GM04503 (cell line): ENCODE results near the gene RWDD2A.
"Not testable (repeated sequence)": the region's sequence is repeated elsewhere in the genome, so short reads cannot be mapped to it uniquely, and the experiment has no call there.

Experiments used
- DNase-seq: peaks from one replicate; pipeline ENCODE4 v3.0.0-alpha.2; 2012; ENCODE audit warnings: low read depth

RWDD2A gene

GRCh38 chr6:83192871-83193746 is at the start of gene RWDD2A, which contains the start of gene PGM3:
RWDD2A (plus strand) TSS chr6:83193357; CDS start chr6:83194452, 1,095 bp downstream.
PGM3 (minus strand) TSS chr6:83193265; CDS start chr6:83191012, 2,253 bp downstream.
- no peak for DNase-seq

- DNase-seq = no peak
Measured at GRCh38 chr6:83151114-83151513, 42.0 kb upstream of the RWDD2A start.

DNA sequence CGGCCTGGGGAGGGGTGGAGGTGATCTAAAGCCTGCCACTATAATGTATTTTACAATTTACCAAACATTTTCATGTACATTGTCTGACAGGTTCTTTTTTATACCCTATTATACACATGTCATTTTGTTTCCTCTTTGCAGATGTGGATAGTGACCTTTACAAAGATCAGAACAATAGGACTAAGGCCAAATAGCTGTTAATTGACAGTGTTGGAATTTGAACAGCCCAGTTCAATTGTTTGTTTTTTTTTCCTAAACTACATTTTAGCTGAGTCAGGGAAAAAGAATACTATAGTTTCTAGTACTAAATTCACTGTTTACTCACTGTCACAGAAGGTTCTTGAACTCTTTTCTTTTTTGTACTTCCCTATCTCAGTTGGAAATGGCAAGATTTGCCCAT is 40.2 kb upstream of the RWDD2A start:
- no peak for DNase-seq

DNA sequence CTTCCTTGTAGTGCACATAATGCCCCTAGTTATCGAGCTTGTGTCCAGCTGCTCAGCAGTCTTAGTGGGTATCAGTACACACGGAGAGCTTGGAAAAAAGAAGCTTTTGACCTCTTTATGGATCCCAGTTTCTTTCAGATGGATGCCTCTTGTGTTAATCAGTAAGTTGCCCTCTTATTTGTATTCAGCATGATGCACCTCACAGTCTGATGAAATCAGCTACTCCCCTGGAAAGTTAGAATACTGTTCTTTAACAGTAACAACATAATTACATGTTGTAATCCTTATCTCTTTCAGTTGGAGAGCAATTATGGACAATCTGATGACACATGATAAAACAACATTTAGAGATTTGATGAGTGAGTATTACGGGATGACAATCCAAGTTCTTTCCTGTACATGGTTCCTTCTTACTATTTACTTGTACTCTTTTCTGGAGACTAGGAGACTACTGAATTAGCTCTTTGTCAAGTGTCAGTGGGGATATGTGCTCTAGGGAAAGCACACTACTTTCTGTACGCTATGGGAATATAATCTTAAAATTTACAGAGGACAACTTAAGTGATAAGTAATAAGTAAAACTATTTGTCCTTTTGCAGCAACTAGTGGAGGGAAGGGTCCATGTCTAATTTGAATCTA is 39.2 kb upstream of the RWDD2A start:
- no peak for DNase-seq

DNA sequence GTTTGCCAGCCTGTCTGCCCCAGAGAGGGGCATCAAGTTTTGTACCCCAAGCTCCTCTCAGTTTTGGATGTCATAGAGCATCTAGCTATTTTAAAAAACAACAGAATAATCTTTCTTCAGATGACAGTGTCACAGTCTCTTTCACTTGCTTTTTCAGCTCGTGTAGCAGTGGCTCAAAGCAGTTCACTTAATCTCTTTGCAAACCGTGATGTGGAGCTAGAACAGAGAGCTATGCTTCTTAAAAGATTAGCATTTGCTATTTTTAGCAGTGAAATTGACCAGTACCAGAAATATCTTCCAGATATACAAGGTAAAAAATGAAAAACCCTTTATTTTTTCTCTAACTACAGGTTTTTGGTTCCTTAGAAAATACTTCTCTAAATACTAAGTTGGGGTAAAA is 37.4 kb upstream of the RWDD2A start:
- DNase-seq = no peak

- DNase-seq = no peak
Measured at GRCh38 chr6:83160167-83160566, 33.0 kb upstream of the RWDD2A start.

- DNase-seq = no peak
Measured at GRCh38 chr6:83167726-83168278, 25.4 kb upstream of the RWDD2A start.

- no peak for DNase-seq
Measured at GRCh38 chr6:83168556-83168955, 24.6 kb upstream of the RWDD2A start.

DNA sequence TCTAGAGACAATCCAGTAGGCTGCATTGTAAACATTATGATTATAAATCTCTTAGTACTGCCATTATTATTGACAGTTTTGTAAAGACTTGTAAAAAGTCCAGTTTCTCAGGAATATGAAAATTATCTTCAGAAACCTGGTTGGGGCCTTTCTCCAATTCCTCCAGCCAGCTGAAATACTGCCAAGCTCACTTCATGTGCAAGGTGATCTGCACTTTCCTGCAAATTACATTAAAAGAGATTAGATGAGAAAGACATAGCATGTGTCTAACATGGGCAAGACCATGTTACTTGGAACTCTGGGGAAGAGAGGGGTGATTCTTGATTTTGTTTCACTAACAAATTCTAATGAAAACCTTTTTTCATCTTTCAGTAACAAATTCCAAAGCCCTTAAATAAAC is 24.1 kb upstream of the RWDD2A start:
- no peak for DNase-seq

- no peak for DNase-seq
Measured at GRCh38 chr6:83169511-83169910, 23.6 kb upstream of the RWDD2A start.

DNA sequence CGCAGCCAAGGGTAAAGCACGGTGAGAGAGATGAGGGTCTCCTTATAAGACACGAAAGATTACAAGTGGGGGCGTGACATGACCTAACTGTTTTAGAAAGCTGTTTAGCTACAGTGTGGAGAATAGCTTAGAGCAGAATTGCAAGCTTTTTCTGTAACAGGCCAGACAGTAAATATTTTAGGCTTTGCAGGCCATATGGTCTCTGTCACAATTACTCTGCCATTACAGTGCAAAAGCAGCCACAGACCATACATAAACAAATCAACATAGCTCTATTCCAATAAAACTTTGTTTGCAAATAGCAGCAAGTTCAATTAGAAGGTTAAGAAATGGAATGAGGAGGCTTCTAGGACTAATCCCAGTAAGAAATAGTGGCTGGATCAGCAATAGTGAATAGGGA is 16.9 kb upstream of the RWDD2A start:
- DNase-seq = no peak

- no peak for DNase-seq
Measured at GRCh38 chr6:83180426-83180950, 12.7 kb upstream of the RWDD2A start.

- DNase-seq = no peak
Measured at GRCh38 chr6:83182114-83182513, 11.0 kb upstream of the RWDD2A start.

GRCh38 chr6:83183082-83183828 is 9.9 kb upstream of the RWDD2A start:
- DNase-seq = peak; percentile 89

DNA sequence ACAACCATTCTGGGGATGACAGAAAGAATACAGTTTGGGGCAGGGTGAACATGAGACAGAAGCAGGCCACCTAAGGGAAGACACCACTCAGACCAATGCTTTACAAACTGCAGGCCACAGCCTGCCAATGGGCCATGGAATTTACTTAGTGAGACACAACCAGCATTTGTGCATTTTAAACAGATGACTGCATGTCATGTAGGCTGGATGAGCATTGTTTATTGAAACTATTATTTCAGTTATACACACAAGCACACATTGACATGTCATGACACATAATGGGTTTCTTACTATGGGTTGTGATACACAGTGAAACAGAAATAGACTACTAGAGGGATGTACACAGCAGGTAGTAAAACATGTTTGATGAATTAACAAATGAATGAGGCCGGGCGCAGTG is 8.1 kb upstream of the RWDD2A start:
- no peak for DNase-seq

GRCh38 chr6:83188501-83188900 is 4.7 kb upstream of the RWDD2A start:
- no peak for DNase-seq

- DNase-seq = no peak
Measured at GRCh38 chr6:83190626-83191025, 2.5 kb upstream of the RWDD2A start.

GRCh38 chr6:83191974-83192373 is 1.2 kb upstream of the RWDD2A start:
- not testable (repeated sequence) for DNase-seq

- no peak for DNase-seq
Measured at GRCh38 chr6:83192456-83192855, 701 bp upstream of the RWDD2A start.

GRCh38 chr6:83193747-83194566 is 800 bp downstream of the RWDD2A start:
- no peak for DNase-seq

- no peak for DNase-seq
Measured at GRCh38 chr6:83198486-83199172, 5.5 kb downstream of the RWDD2A start.
